HepG2 (cell line): Measurements from ENCODE around the gene SCUBE1. TPM values are rescaled to one million over a fixed set of nuclear protein-coding genes. Genes with fewer than 3 reads are reported as not detected.
A peak's percentile ranks its signal among the peaks of the same experiment; 100 is the strongest.

Experiments used
- DBP ChIP-seq: sonication (generic); formaldehyde crosslinking; IDR thresholded peaks from 2 replicates; pipeline ENCODE4 v1.4.0; 2020; ENCODE audit warnings: missing genetic modification reagents; ENCODE audit errors: not compliant biosample characterization
- ELF1 ChIP-seq: sonication (generic); formaldehyde crosslinking; IDR thresholded peaks from 2 replicates; pipeline ENCODE4 v1.4.0; 2020; ENCODE audit warnings: missing genetic modification reagents
- ERF ChIP-seq: IDR thresholded peaks from 2 replicates; pipeline ENCODE4 v1.6.1; 2018; ENCODE audit warnings: missing biosample characterization, missing genetic modification reagents
- HNRNPUL1 ChIP-seq: fragments of 200-400 bp; formaldehyde crosslinking; IDR thresholded peaks from 2 replicates; pipeline ENCODE4 v1.6.1; 2017; ENCODE audit warnings: low read depth, mild to moderate bottlenecking, low read length, moderate library complexity
- IKZF1 ChIP-seq: fragments of 450-650 bp; IDR thresholded peaks from 2 replicates; pipeline ENCODE4 v1.7.1; 2016
- KIAA2018 ChIP-seq: sonication (generic); formaldehyde crosslinking; IDR thresholded peaks from 2 replicates; pipeline ENCODE4 v1.5.0; 2020; ENCODE audit warnings: mild to moderate bottlenecking, missing genetic modification reagents, borderline replicate concordance
- RBAK ChIP-seq: sonication (generic); formaldehyde crosslinking; IDR thresholded peaks from 2 replicates; pipeline ENCODE4 v1.5.1; 2020; ENCODE audit warnings: mild to moderate bottlenecking, missing genetic modification reagents
- SOX13 ChIP-seq, 3 experiments: fragments of 450-650 bp in 1 of 3; sonication (generic) in 1 of 3; formaldehyde crosslinking in 1 of 3; IDR thresholded peaks in 2 of 3; conservative IDR thresholded peaks in 1 of 3; 2 replicates each; pipeline versions ENCODE4 v1.5.0 to v1.6.1; 2016 to 2020; ENCODE audit warnings: antibody characterized with exemption in 1 of 3, mild to moderate bottlenecking in 1 of 3, missing compliant biosample characterization in 1 of 3, missing genetic modification reagents in 1 of 3, moderate library complexity in 1 of 3
- WIZ ChIP-seq: sonication (generic); formaldehyde crosslinking; IDR thresholded peaks from 2 replicates; pipeline ENCODE4 v1.5.1; 2020; ENCODE audit warnings: mild to moderate bottlenecking, missing genetic modification reagents
- ZBTB26 ChIP-seq: IDR thresholded peaks from 2 replicates; pipeline ENCODE4 v1.6.1; 2016; ENCODE audit warnings: missing compliant biosample characterization, missing genetic modification reagents, borderline replicate concordance
- ZFY ChIP-seq: sonication (generic); formaldehyde crosslinking; IDR thresholded peaks from 2 replicates; pipeline ENCODE4 v1.4.0; 2020; ENCODE audit warnings: missing genetic modification reagents
- ZNF224 ChIP-seq: sonication (generic); formaldehyde crosslinking; IDR thresholded peaks from 2 replicates; pipeline ENCODE4 v1.5.0; 2020; ENCODE audit warnings: mild to moderate bottlenecking, missing genetic modification reagents
- ZNF256 ChIP-seq: sonication (generic); formaldehyde crosslinking; conservative IDR thresholded peaks from 2 replicates; pipeline ENCODE4 v1.4.0; 2020; ENCODE audit warnings: missing genetic modification reagents
- ZNF335 ChIP-seq: sonication (generic); formaldehyde crosslinking; IDR thresholded peaks from 2 replicates; pipeline ENCODE4 v1.4.0; 2020; ENCODE audit warnings: missing genetic modification reagents
- ZNF558 ChIP-seq: sonication (generic); formaldehyde crosslinking; IDR thresholded peaks from 2 replicates; pipeline ENCODE4 v1.9.0; 2022; ENCODE audit warnings: mild to moderate bottlenecking, missing genetic modification reagents, borderline replicate concordance
- polyA plus RNA-seq, 8 experiments: library from polyadenylated mRNA; depleted of rRNA in 3 of 8; stranded (reverse) in 7 of 8; unstranded in 1 of 8; fragments of >200 nt; fragmentation: Illumina TruSeq in 4 of 8; extraction: Trizol in 4 of 8; gene quantifications; 2 replicates each; pipeline versions ENCODE4 v1.2.1 to v1.2.3, GENCODE V29; 2011 to 2016; ENCODE audit warnings: low read depth in 4 of 8, missing spikeins in 1 of 8, mixed read lengths in 1 of 8; ENCODE audit not compliant: insufficient read depth in 1 of 8
- total RNA-seq, 5 experiments: library from RNA; depleted of rRNA; stranded (reverse); fragments of >200 nt; fragmentation: Illumina TruSeq; extraction: Trizol; gene quantifications; 2 replicates each; pipeline ENCODE4 v1.2.3, GENCODE V29; 2016; ENCODE audit warnings: low read depth in 1 of 5
- TF ChIP-seq, protein P1 (sequence below), 2 experiments: sonication (generic) in 1 of 2; formaldehyde crosslinking in 1 of 2; IDR thresholded peaks; 2 replicates each; pipeline versions ENCODE4 v1.4.0 to v1.6.1; 2018 to 2020; ENCODE audit warnings: missing genetic modification reagents in 2 of 2, borderline replicate concordance in 1 of 2, low read depth in 1 of 2, mild to moderate bottlenecking in 1 of 2, missing biosample characterization in 1 of 2

SCUBE1 gene
- total and polyA plus RNA-seq, 2 of the 13 experiments (the other 11 are each of a cell fraction or from before 2014, with no cell fraction given): under 0.01 to 0.05 TPM

DNA sequence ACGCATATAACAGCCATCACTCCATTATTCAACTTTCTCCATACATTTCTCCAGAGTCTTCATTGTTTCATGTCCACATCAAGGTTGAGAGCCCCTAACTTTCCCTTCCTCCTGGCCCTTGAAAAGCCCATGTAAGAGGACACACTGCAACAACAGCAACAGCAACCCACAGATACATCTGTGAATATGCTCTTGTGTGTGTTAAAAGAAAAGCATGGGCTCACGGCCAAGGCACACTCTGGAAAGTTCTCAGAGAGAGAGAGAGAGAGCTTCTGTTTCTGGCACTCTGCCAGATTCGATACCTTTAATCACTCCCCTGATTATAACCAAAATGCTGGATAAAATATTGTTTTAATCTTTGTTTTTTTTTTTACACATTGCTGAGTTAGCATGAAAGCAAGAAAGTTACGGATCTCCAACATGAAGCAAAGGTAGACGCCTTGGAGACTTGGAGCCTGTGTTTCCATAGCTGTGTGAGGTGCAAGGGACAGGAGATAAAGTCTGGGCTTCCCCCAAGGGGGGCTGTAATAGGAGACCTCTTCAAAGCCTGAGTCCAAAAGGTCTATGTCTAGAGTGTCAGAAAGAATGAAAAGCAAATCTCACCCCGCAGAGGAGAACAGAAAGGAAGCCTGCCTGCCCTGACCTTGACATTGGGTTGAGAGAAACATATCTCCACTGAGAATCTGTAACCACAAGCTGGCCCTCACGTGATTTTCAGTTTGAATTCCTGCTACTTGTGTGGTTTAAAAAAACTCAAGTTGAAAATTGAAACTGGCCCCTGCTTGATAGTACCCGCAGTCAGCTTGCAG lies 34.9 kb upstream of the SCUBE1 start (continued):
- TF ChIP-seq SOX13 (IDR thresholded peaks at IDR 0.05): peak; percentile 69
- peak in 1 of 2 experiments; percentile 91; a peak in 2 of 4 replicates for TF ChIP-seq SOX13 (CRISPR knock-in tag; conservative IDR thresholded peaks at IDR 0.05 in 1 of 2, IDR thresholded peaks at IDR 0.05 in 1 of 2)
- no peak for TF ChIP-seq ZBTB26 (CRISPR knock-in tag)
- TF ChIP-seq ZNF256: no peak
- no peak for TF ChIP-seq HNRNPUL1
- no peak for TF ChIP-seq KIAA2018
- no peak for TF ChIP-seq ZNF558
- TF ChIP-seq RBAK: no peak
- 0 out of 2 replicates have a peak, but pooled peaks have one; percentile 25 for TF ChIP-seq ERF
- TF ChIP-seq ZNF335 (CRISPR knock-in tag): 0 out of 2 replicates have a peak, but pooled peaks have one; percentile 25
- TF ChIP-seq DBP: no peak
- TF ChIP-seq, protein P1, sequence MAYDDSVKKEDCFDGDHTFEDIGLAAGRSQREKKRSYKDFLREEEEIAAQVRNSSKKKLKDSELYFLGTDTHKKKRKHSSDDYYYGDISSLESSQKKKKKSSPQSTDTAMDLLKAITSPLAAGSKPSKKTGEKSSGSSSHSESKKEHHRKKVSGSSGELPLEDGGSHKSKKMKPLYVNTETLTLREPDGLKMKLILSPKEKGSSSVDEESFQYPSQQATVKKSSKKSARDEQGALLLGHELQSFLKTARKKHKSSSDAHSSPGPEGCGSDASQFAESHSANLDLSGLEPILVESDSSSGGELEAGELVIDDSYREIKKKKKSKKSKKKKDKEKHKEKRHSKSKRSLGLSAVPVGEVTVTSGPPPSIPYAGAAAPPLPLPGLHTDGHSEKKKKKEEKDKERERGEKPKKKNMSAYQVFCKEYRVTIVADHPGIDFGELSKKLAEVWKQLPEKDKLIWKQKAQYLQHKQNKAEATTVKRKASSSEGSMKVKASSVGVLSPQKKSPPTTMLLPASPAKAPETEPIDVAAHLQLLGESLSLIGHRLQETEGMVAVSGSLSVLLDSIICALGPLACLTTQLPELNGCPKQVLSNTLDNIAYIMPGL (CRISPR knock-in tag; IDR thresholded peaks at IDR 0.05; ENCODE audit: borderline replicate concordance in 1 of 2, low read depth in 1 of 2): no peak
- TF ChIP-seq ZNF224: no peak
- no peak for TF ChIP-seq WIZ (CRISPR knock-in tag)
- no peak for TF ChIP-seq ELF1 (CRISPR knock-in tag)
- TF ChIP-seq IKZF1: no peak
- no peak for TF ChIP-seq ZFY
